22Rv1 (cell line): ENCODE results near the gene TTLL10.

ENCODE experiments used
- ZFX ChIP-seq: fragments of 450-650 bp; IDR thresholded peaks from 2 replicates; pipeline ENCODE4 v1.6.1; 2017; ENCODE audit warnings: antibody characterized with exemption, borderline replicate concordance
- TF ChIP-seq, protein P1 (sequence below): fragments of 450-650 bp; IDR thresholded peaks from 2 replicates; pipeline ENCODE4 v1.5.1; 2017; ENCODE audit warnings: mild to moderate bottlenecking

DNA sequence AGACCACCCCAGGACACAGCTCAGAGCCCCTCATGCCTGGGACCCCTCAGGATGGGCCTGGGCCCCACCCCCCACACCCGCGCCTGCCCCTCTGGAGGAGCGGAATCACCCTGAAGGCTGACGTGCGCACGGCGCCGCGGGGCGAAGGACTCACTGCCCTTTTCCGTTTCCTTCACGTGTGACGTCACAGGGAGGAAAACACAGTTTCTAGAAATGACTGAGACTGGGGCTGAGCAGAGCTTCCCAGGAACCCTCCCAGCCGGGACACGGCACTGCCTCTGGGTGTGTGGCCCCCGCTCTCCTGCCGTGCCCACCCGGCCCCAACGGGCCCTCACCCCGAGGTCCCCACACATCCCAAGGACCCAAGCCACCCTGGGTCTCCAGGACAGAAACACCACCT lies 45.7 kb downstream of the TTLL10 start:
- TF ChIP-seq, protein P1, sequence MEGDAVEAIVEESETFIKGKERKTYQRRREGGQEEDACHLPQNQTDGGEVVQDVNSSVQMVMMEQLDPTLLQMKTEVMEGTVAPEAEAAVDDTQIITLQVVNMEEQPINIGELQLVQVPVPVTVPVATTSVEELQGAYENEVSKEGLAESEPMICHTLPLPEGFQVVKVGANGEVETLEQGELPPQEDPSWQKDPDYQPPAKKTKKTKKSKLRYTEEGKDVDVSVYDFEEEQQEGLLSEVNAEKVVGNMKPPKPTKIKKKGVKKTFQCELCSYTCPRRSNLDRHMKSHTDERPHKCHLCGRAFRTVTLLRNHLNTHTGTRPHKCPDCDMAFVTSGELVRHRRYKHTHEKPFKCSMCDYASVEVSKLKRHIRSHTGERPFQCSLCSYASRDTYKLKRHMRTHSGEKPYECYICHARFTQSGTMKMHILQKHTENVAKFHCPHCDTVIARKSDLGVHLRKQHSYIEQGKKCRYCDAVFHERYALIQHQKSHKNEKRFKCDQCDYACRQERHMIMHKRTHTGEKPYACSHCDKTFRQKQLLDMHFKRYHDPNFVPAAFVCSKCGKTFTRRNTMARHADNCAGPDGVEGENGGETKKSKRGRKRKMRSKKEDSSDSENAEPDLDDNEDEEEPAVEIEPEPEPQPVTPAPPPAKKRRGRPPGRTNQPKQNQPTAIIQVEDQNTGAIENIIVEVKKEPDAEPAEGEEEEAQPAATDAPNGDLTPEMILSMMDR, result no peak
- TF ChIP-seq ZFX, result no peak
